ENCODE measurements around the gene MYO5C.

MYO5C gene

DNA sequence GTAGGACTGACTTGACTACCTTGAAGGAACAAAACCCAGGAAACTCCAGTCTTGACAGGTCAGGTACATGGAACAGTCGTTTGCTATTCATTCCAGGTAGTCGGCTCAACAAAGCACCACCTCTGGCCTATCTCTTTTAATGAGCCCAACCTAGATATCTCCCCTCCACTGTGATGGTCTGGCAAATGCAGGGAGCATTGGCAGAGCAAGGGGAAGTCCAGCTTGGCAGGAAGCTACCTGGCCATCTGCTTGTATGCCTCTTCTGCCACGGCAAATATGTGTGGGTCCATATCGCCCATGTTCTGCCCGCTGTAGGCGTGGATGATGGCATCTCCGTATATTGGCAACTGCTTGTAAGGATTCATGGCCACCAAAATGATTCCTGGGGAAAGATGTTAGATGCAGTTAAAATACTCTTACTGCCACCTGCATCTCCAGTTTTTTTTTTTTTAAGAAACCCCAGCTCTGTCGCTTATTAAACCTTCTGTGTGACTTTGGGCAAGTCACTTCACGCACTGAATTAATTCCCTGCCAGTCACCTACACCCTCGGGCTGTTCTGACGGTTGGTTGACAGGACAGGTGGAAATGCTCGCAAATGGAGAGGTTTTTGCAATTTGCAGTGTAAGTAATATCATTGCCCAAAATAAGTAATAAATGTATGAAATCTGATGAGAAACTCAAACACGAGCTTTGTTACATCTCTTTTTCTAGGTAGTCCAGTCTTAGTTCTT is 16.8 kb downstream of the MYO5C start:
- H3K4me1 ChIP-seq (ENCODE audit: control insufficient read depth, insufficient read depth, low read length, poor library complexity, severe bottlenecking): no peaks in the 10 kb centered on the region
- 95 to 97% methylated on average over 8 to 9 of the region's 13 CpGs for WGBS, 2 experiments (ENCODE audit: insufficient coverage in 2 of 2)
- no peaks in the 10 kb centered on the region for H3K36me3 ChIP-seq (ENCODE audit: control insufficient read depth, insufficient read depth, low read length)
- no peaks in the 10 kb centered on the region for H3K9me3 ChIP-seq (ENCODE audit: control insufficient read depth, low read length)
- no peak overlapping the region for H3K27ac ChIP-seq (ENCODE audit: low read depth, low read length, severe bottlenecking)
- no peak overlapping the region for H3K4me3 ChIP-seq (ENCODE audit: extremely low read depth, insufficient read depth, low read length, poor library complexity, severe bottlenecking)

DNA sequence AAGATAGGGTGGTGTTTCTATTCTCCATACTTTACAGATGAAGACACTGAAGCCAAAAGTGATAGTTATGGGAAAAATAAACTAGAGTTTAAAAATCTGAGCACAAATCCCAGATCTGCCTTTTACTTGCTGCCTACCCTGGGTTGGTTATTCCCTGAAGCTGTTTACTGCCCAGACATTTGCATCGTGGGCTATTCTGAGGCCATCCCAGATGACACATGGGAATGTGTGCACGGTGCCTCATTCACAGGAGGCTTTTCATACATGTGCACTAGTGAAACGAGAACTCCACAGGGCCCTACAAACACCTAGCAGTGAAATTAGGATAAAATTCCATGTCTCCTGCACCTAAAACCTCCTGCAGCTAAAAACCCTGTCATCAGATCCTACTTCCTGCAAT is 17.5 kb downstream of the MYO5C start:
- no peaks in the 10 kb centered on the region for H3K9me3 ChIP-seq (ENCODE audit: control insufficient read depth, low read length)
- no peaks in the 10 kb centered on the region for H3K36me3 ChIP-seq (ENCODE audit: control insufficient read depth, insufficient read depth, low read length)
- H3K27ac ChIP-seq (ENCODE audit: low read depth, low read length, severe bottlenecking): no peak overlapping the region
- 71 to 95% methylated on average over 1 to 3 of the region's 3 CpGs for WGBS, 2 experiments (ENCODE audit: insufficient coverage in 2 of 2)
- no peak overlapping the region for H3K4me3 ChIP-seq (ENCODE audit: extremely low read depth, insufficient read depth, low read length, poor library complexity, severe bottlenecking)
- H3K4me1 ChIP-seq (ENCODE audit: control insufficient read depth, insufficient read depth, low read length, poor library complexity, severe bottlenecking): no peaks in the 10 kb centered on the region

DNA sequence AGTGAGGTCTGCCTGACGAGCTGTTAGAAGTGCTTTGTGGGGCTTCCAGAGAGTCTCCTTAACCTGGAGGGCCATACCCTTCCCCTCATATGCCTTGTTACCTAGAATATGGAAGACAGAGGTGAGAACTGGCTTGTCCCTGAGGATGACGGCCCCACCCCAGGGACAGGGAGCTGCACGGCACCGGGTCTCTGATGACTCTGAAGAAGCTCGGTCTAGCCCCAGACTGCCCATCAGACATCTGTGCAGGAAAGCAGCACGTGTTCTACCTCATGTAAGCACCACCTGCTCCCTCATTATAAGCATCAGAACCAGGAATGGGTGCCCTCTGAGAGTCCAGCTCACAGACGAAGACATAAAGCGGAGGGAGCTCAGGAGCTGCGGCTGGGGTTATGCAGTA is 18.0 kb downstream of the MYO5C start:
- Histone ChIP-seq H3K4me3 (ENCODE audit: extremely low read depth, insufficient read depth, low read length, poor library complexity, severe bottlenecking) (no peak overlapping the region), H3K4me1 (ENCODE audit: control insufficient read depth, insufficient read depth, low read length, poor library complexity, severe bottlenecking) (no peaks in the 10 kb centered on the region), H3K36me3 (ENCODE audit: control insufficient read depth, insufficient read depth, low read length) (no peaks in the 10 kb centered on the region), H3K9me3 (ENCODE audit: control insufficient read depth, low read length) (no peaks in the 10 kb centered on the region), H3K27ac (ENCODE audit: low read depth, low read length, severe bottlenecking) (no peak overlapping the region)
- 92 to 95% methylated on average over 7 to 9 of the region's 9 CpGs for WGBS, 2 experiments (ENCODE audit: insufficient coverage in 2 of 2)

DNA sequence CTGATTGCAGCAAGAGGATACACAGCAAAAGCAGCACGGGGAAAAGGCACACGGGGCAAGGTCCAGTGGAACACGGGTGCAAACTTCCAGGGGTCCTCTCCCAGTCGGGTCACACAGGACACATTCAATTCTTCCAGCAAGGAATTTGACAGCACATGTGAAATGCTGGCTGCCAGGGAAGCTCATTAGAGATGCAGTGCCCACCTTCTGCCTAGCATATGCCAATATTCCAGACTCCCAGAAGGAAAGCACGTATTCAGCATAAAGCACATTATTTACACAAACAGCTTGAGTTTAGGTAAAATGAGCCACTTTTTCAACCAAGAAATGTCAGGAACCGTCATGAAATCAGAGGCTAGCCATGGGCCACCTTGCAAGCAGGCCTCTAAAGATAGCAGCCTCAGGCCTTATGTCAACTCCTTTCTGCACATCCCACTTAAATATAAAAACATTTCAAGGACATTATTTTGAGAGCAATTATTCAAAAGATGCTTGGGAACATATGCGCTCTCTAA is 19.3 kb downstream of the MYO5C start:
- WGBS, 2 experiments (ENCODE audit: insufficient coverage in 2 of 2): 87 to 90% methylated on average over 5 to 6 of the region's 7 CpGs
- Histone ChIP-seq H3K27ac (ENCODE audit: low read depth, low read length, severe bottlenecking) (no peak overlapping the region), H3K4me3 (ENCODE audit: extremely low read depth, insufficient read depth, low read length, poor library complexity, severe bottlenecking) (no peak overlapping the region), H3K36me3 (ENCODE audit: control insufficient read depth, insufficient read depth, low read length) (no peaks in the 10 kb centered on the region), H3K4me1 (ENCODE audit: control insufficient read depth, insufficient read depth, low read length, poor library complexity, severe bottlenecking) (no peaks in the 10 kb centered on the region), H3K9me3 (ENCODE audit: control insufficient read depth, low read length) (no peaks in the 10 kb centered on the region)

DNA sequence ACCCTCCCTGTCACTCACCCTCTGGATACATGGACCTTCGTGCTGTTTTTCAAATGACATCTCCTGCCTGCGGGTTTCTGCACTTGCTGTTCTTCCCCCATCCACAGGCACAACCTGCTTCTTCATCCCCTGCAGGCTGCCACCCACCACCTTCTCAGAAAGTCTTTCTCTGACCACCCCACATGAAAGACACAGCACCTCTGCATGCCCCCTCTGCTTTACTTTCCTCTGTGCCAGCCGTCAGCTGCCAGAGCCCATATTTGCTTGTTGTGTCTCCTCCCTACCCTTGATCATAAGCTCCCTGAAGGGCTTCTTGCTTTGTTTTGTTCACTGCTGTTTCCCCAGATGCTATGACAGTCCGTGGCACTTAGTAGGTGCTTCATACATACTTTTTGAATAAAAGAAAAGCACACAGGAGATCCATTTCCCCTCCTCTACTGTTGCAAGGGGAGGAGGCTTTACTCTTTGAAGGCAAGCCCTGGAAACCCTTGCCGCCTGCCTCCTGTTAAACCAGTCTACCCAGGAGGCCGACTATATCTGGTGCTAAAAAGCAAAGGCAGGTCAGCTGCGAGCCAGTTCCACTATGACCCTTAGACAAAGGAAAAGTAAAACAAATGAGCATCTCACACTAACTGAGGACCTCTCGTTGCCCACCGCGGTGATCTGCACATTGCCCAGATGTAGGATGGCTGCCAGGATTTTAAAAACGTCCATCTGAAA is 31.9 kb downstream of the MYO5C start:
- no peak overlapping the region for H3K27ac ChIP-seq (ENCODE audit: low read depth, low read length, severe bottlenecking)
- H3K9me3 ChIP-seq (ENCODE audit: control insufficient read depth, low read length): no peaks in the 10 kb centered on the region
- WGBS, 2 experiments (ENCODE audit: insufficient coverage in 2 of 2): 95 to 96% methylated on average over 8 to 10 of the region's 11 CpGs
- no peak overlapping the region for H3K4me3 ChIP-seq (ENCODE audit: extremely low read depth, insufficient read depth, low read length, poor library complexity, severe bottlenecking)
- H3K36me3 ChIP-seq (ENCODE audit: control insufficient read depth, insufficient read depth, low read length): no peaks in the 10 kb centered on the region
- H3K4me1 ChIP-seq (ENCODE audit: control insufficient read depth, insufficient read depth, low read length, poor library complexity, severe bottlenecking): peaks cover 18% of the 10 kb centered on the region

DNA sequence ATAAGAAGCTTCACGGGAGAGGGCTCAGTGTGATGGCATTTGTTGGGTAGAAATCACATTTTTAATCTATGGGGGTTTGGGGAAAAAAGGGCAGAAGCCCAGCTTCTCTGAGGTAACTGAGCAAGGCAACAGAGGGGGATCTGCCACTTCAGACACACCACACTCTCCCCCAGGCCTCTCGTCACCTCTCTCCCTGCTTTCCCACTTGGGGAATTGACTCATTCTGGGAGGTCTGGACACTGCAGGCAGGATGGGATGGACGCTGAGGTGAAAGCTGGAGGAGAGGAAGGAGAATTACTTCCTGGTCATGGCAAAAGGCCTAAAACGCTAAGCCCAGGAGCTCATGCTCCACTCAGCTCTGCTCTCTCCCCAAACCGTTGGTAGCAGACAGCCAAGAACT is 33.2 kb downstream of the MYO5C start:
- H3K9me3 ChIP-seq (ENCODE audit: control insufficient read depth, low read length): no peaks in the 10 kb centered on the region
- WGBS, 2 experiments (ENCODE audit: insufficient coverage in 2 of 2): 67 to 94% methylated on average over 1 to 2 of the region's 5 CpGs
- H3K4me1 ChIP-seq (ENCODE audit: control insufficient read depth, insufficient read depth, low read length, poor library complexity, severe bottlenecking): peaks cover 25% of the 10 kb centered on the region
- H3K27ac ChIP-seq (ENCODE audit: low read depth, low read length, severe bottlenecking): peak overlapping the region; percentile 80
- H3K36me3 ChIP-seq (ENCODE audit: control insufficient read depth, insufficient read depth, low read length): no peaks in the 10 kb centered on the region
- H3K4me3 ChIP-seq (ENCODE audit: extremely low read depth, insufficient read depth, low read length, poor library complexity, severe bottlenecking): no peak overlapping the region

DNA sequence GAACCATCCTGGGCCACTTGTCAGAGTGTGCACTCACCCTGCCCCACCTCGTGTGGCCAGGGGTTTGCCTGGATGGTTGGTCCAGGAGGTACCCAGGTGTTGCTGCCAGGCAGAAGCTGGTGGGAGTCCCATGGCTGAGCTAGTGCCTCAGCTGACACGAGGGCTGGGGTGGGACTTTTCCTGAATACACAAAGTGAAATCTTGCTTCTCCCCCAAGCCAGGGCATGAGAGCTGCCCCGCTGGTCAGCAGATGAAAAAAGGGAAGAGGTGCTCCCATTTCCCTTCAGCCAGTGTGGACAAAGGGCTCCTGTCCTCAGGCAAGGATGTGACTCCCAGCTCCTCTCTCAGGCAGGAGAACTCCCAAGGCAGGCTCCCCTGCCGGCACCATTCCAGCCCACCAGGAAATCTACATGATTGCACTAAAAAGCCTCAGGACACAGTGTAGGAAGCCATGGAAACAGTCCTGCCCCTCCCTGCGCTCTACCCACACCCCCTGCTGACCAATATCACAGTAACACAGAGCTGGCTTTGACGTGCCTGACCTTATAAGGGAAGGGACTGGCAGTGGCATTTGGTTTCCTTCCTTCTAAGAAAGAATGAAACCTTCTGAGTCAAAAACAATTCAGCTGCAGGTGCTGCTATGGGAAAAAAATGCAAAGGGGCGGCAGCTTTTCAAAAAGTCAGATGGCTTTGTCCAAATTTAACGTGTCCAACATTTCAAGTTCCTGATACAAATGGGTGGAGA is 33.9 kb downstream of the MYO5C start:
- Histone ChIP-seq H3K36me3 (ENCODE audit: control insufficient read depth, insufficient read depth, low read length) (no peaks in the 10 kb centered on the region), H3K4me3 (ENCODE audit: extremely low read depth, insufficient read depth, low read length, poor library complexity, severe bottlenecking) (no peak overlapping the region), H3K27ac (ENCODE audit: low read depth, low read length, severe bottlenecking) (peak overlapping the region; percentile 80), H3K9me3 (ENCODE audit: control insufficient read depth, low read length) (no peaks in the 10 kb centered on the region), H3K4me1 (ENCODE audit: control insufficient read depth, insufficient read depth, low read length, poor library complexity, severe bottlenecking) (peaks cover 25% of the 10 kb centered on the region)
- WGBS, 2 experiments (ENCODE audit: insufficient coverage in 2 of 2): 10 to 38% methylated on average over 2 to 5 of the region's 8 CpGs

DNA sequence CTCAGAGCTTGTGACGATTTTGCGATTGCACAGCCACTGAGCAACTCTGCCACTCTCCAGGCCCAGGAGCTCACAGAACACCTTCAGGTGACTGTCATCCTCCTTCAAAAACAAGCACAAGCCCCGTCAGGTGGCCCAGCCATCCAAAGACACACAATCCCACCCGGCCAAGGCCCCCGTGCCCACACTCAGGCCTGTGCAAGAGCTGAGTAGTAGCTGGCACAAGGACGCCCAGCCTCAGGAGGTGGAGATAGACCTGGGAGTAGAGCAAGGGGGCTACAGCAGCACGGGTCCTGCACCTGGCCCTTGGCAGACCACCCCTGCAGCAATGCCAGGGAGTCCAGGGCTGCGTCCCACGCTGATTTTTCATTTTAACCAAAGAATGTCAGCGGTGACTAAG is 34.6 kb downstream of the MYO5C start:
- Histone ChIP-seq H3K36me3 (ENCODE audit: control insufficient read depth, insufficient read depth, low read length) (no peaks in the 10 kb centered on the region), H3K4me3 (ENCODE audit: extremely low read depth, insufficient read depth, low read length, poor library complexity, severe bottlenecking) (no peak overlapping the region), H3K4me1 (ENCODE audit: control insufficient read depth, insufficient read depth, low read length, poor library complexity, severe bottlenecking) (peaks cover 25% of the 10 kb centered on the region), H3K9me3 (ENCODE audit: control insufficient read depth, low read length) (no peaks in the 10 kb centered on the region), H3K27ac (ENCODE audit: low read depth, low read length, severe bottlenecking) (no peak overlapping the region)
- 92 to 96% methylated on average over 8 to 9 of the region's 10 CpGs for WGBS, 2 experiments (ENCODE audit: insufficient coverage in 2 of 2)

- H3K4me1 ChIP-seq (ENCODE audit: control insufficient read depth, insufficient read depth, low read length, poor library complexity, severe bottlenecking): peaks cover 25% of the 10 kb centered on the region
- no CpG with 5 or more reads among the region's 4 CpGs for WGBS, 2 experiments (ENCODE audit: insufficient coverage in 2 of 2)
- no peak overlapping the region for H3K27ac ChIP-seq (ENCODE audit: low read depth, low read length, severe bottlenecking)
- no peak overlapping the region for H3K4me3 ChIP-seq (ENCODE audit: extremely low read depth, insufficient read depth, low read length, poor library complexity, severe bottlenecking)
- H3K36me3 ChIP-seq (ENCODE audit: control insufficient read depth, insufficient read depth, low read length): no peaks in the 10 kb centered on the region
- no peaks in the 10 kb centered on the region for H3K9me3 ChIP-seq (ENCODE audit: control insufficient read depth, low read length)
Observed at GRCh38 chr15:52259503-52259902, 36.1 kb downstream of the MYO5C start.

- no peak overlapping the region for H3K4me3 ChIP-seq (ENCODE audit: extremely low read depth, insufficient read depth, low read length, poor library complexity, severe bottlenecking)
- H3K4me1 ChIP-seq (ENCODE audit: control insufficient read depth, insufficient read depth, low read length, poor library complexity, severe bottlenecking): peaks cover 25% of the 10 kb centered on the region
- no peak overlapping the region for H3K27ac ChIP-seq (ENCODE audit: low read depth, low read length, severe bottlenecking)
- no peaks in the 10 kb centered on the region for H3K36me3 ChIP-seq (ENCODE audit: control insufficient read depth, insufficient read depth, low read length)
- no peaks in the 10 kb centered on the region for H3K9me3 ChIP-seq (ENCODE audit: control insufficient read depth, low read length)
- WGBS, 2 experiments (ENCODE audit: insufficient coverage in 2 of 2): 88 to 91% methylated on average over 4 of the region's 5 CpGs
Observed at GRCh38 chr15:52258461-52258860, 37.1 kb downstream of the MYO5C start.

All from mesodermal cell (in vitro differentiated cells).